IMR-90 (cell line): ENCODE results near the gene MIA2. TPM values are rescaled to one million over a fixed set of nuclear protein-coding genes. Genes with fewer than 3 reads are reported as not detected.

Experiments used
- ATAC-seq: fragments of 200-7000 bp; cut with Tn5 transposase; 2 replicates; pipeline ENCODE4 v1.9.1; 2020; ENCODE audit warnings: low read depth, mild to moderate bottlenecking, moderate library complexity
- BruUV-seq: library from RNA; stranded (reverse); fragments of 400-500 nt; replicated peaks from 2 replicates; lab custom pipeline; 2021; lab: Mats Ljungman, UMichigan
- CTCF ChIA-PET: fragments of 300-600 bp; formaldehyde crosslinking; extraction: SDS; loops from one replicate; lab custom pipeline; 2021; ENCODE audit warnings: antibody characterized with exemption; lab: Yijun Ruan, JAX
- POLR2A ChIA-PET: fragments of 300-600 bp; sonication (Branson Sonifier 250); formaldehyde crosslinking; loops from one replicate; lab custom pipeline; 2022; ENCODE audit warnings: antibody characterized with exemption; ENCODE audit not compliant: unreplicated experiment; lab: Charles Lee
- DNase-seq: peaks from one replicate; pipeline ENCODE4 v3.0.0; 2013
- H2AFZ ChIP-seq: replicated peaks from 2 replicates; pipeline ENCODE3; 2013; ENCODE audit warnings: low read length, mild to moderate bottlenecking; ENCODE audit not compliant: poor library complexity
- H2AK5ac ChIP-seq: 2 replicates; pipeline ENCODE4 v1.6.1; 2013; ENCODE audit warnings: low read depth, low read length, inconsistent platforms
- H2AK9ac ChIP-seq: replicated peaks from 2 replicates; pipeline ENCODE3; 2013; ENCODE audit warnings: mild to moderate bottlenecking, low read depth, low read length, moderate library complexity; ENCODE audit not compliant: poor library complexity
- H2BK120ac ChIP-seq: 2 replicates; pipeline ENCODE4 v1.6.1; 2013; ENCODE audit warnings: low read depth, low read length, inconsistent platforms
- H2BK15ac ChIP-seq: 3 replicates; pipeline ENCODE4 v1.6.1; 2013; ENCODE audit warnings: low read depth, low read length, inconsistent platforms
- H2BK20ac ChIP-seq: 2 replicates; pipeline ENCODE4 v1.6.1; 2013; ENCODE audit warnings: low read depth, mild to moderate bottlenecking, inconsistent platforms, low read length, moderate library complexity
- H2BK5ac ChIP-seq: 2 replicates; pipeline ENCODE4 v1.6.1; 2013; ENCODE audit warnings: mild to moderate bottlenecking, low read depth, low read length, inconsistent platforms; ENCODE audit not compliant: poor library complexity, severe bottlenecking
- H3K14ac ChIP-seq: replicated peaks from 2 replicates; pipeline ENCODE4 v1.6.1; 2013; ENCODE audit warnings: low read depth, low read length, inconsistent platforms
- H3K18ac ChIP-seq: 2 replicates; pipeline ENCODE4 v1.6.1; 2013; ENCODE audit warnings: low read depth, low read length, control low read depth
- H3K23ac ChIP-seq: 2 replicates; pipeline ENCODE4 v1.6.1; 2013; ENCODE audit warnings: low read depth, low read length, inconsistent platforms
- H3K27ac ChIP-seq: 2 replicates; pipeline ENCODE4 v1.5.1; 2013; ENCODE audit warnings: mild to moderate bottlenecking, control low read depth, low read length; ENCODE audit not compliant: insufficient read depth
- H3K27me3 ChIP-seq: 2 replicates; pipeline ENCODE4 v1.6.1; 2013; ENCODE audit warnings: low read length; ENCODE audit not compliant: control insufficient read depth, insufficient read depth
- H3K36me3 ChIP-seq: 2 replicates; pipeline ENCODE4 v1.6.1; 2013; ENCODE audit warnings: low read length, mixed read lengths; ENCODE audit not compliant: control insufficient read depth, insufficient read depth
- H3K4ac ChIP-seq: 2 replicates; pipeline ENCODE4 v1.6.1; 2013; ENCODE audit warnings: low read depth, low read length, inconsistent platforms
- H3K4me1 ChIP-seq: 2 replicates; pipeline ENCODE4 v1.6.1; 2013; ENCODE audit warnings: low read length, mixed read lengths; ENCODE audit not compliant: control insufficient read depth, insufficient read depth
- H3K4me2 ChIP-seq: 2 replicates; pipeline ENCODE4 v1.6.1; 2013; ENCODE audit warnings: low read depth, mild to moderate bottlenecking, control low read depth, low read length, moderate library complexity
- H3K4me3 ChIP-seq: 2 replicates; pipeline ENCODE4 v1.5.1; 2013; ENCODE audit warnings: low read depth, mild to moderate bottlenecking, control low read depth, low read length, moderate library complexity; ENCODE audit not compliant: insufficient read depth
- H3K56ac ChIP-seq: 2 replicates; pipeline ENCODE4 v1.6.1; 2013; ENCODE audit warnings: low read length, inconsistent platforms; ENCODE audit not compliant: insufficient read depth; ENCODE audit errors: extremely low read depth
- H3K79me1 ChIP-seq, 2 experiments: 2 replicates each; pipeline ENCODE4 v1.6.1; 2013; ENCODE audit warnings: low read length in 2 of 2, inconsistent platforms in 1 of 2, low read depth in 1 of 2
- H3K9ac ChIP-seq: 2 replicates; pipeline ENCODE4 v1.6.1; 2013; ENCODE audit warnings: low read depth, low read length, control low read depth
- H3K9me1 ChIP-seq: 2 replicates; pipeline ENCODE4 v1.6.1; 2013; ENCODE audit warnings: low read length, inconsistent platforms; ENCODE audit not compliant: insufficient read depth
- H3K9me3 ChIP-seq: 2 replicates; pipeline ENCODE4 v1.6.1; 2013; ENCODE audit warnings: low read length; ENCODE audit not compliant: control insufficient read depth, insufficient read depth
- H4K20me1 ChIP-seq: 2 replicates; pipeline ENCODE4 v1.6.1; 2013; ENCODE audit warnings: low read length, inconsistent platforms; ENCODE audit not compliant: insufficient read depth
- H4K5ac ChIP-seq: 2 replicates; pipeline ENCODE4 v1.6.1; 2013; ENCODE audit warnings: mild to moderate bottlenecking, low read depth, low read length, control low read depth
- H4K8ac ChIP-seq, 2 experiments: 2 replicates each; pipeline ENCODE4 v1.6.1; 2013; ENCODE audit warnings: low read depth in 2 of 2, low read length in 2 of 2, control low read depth in 1 of 2, inconsistent platforms in 1 of 2
- H4K91ac ChIP-seq: 2 replicates; pipeline ENCODE4 v1.6.1; 2013; ENCODE audit warnings: low read depth, low read length, inconsistent platforms; ENCODE audit not compliant: insufficient read depth
- BHLHE40 ChIP-seq: fragments of 150-350 bp; IDR thresholded peaks from 2 replicates; pipeline ENCODE4 v1.6.1; 2016; ENCODE audit warnings: mild to moderate bottlenecking, low read depth, low read length
- CHD1 ChIP-seq: IDR thresholded peaks from 2 replicates; pipeline ENCODE4 v1.6.1; 2012; ENCODE audit warnings: low read depth, low read length, improper control_type of control experiment
- CTCF ChIP-seq: conservative IDR thresholded peaks from 2 replicates; pipeline ENCODE4 v1.5.1; 2012; ENCODE audit warnings: mild to moderate bottlenecking, low read depth, low read length, improper control_type of control experiment
- FOS ChIP-seq: fragments of 150-350 bp; IDR thresholded peaks from 2 replicates; pipeline ENCODE4 v1.6.1; 2016; ENCODE audit warnings: low read depth, low read length
- MAFK ChIP-seq: IDR thresholded peaks from 2 replicates; pipeline ENCODE4 v1.6.1; 2012; ENCODE audit warnings: low read depth, low read length, improper control_type of control experiment
- MAZ ChIP-seq: IDR thresholded peaks from 2 replicates; pipeline ENCODE4 v1.6.1; 2012; ENCODE audit warnings: low read depth, mild to moderate bottlenecking, low read length, improper control_type of control experiment, moderate library complexity, borderline replicate concordance
- MXI1 ChIP-seq: IDR thresholded peaks from 2 replicates; pipeline ENCODE4 v1.6.1; 2012; ENCODE audit warnings: low read depth, mild to moderate bottlenecking, low read length, moderate library complexity, borderline replicate concordance
- NFE2L2 ChIP-seq: fragments of 150-350 bp; IDR thresholded peaks from 2 replicates; pipeline ENCODE4 v1.6.1; 2016; ENCODE audit warnings: low read depth, mild to moderate bottlenecking, low read length
- POLR2A ChIP-seq: IDR thresholded peaks from 2 replicates; pipeline ENCODE4 v1.6.1; 2012; ENCODE audit warnings: mild to moderate bottlenecking, low read depth, low read length
- RAD21 ChIP-seq: IDR thresholded peaks from 2 replicates; pipeline ENCODE4 v1.6.1; 2012; ENCODE audit warnings: low read length, improper control_type of control experiment
- RCOR1 ChIP-seq: IDR thresholded peaks from 2 replicates; pipeline ENCODE4 v1.6.1; 2012; ENCODE audit warnings: mild to moderate bottlenecking, low read length, improper control_type of control experiment; ENCODE audit not compliant: insufficient replicate concordance
- RFX5 ChIP-seq: IDR thresholded peaks from 2 replicates; pipeline ENCODE4 v1.8.0; 2012; ENCODE audit warnings: low read depth, mild to moderate bottlenecking, low read length, moderate library complexity
- SMC3 ChIP-seq: fragments of 150-350 bp; IDR thresholded peaks from 2 replicates; pipeline ENCODE4 v1.6.1; 2016; ENCODE audit warnings: low read depth, mild to moderate bottlenecking, antibody characterized with exemption, low read length, moderate library complexity
- USF2 ChIP-seq: fragments of 150-350 bp; IDR thresholded peaks from 2 replicates; pipeline ENCODE4 v1.6.1; 2017; ENCODE audit warnings: mild to moderate bottlenecking, antibody characterized with exemption, low read length, low read depth
- WGBS, 2 experiments: methylation state at CpG; one replicate each; pipeline versions ENCODE4 v1.1.5 to v1.1.7; 2013; ENCODE audit warnings: missing lambda C conversion rate in 2 of 2; ENCODE audit not compliant: insufficient read length in 1 of 2; ENCODE audit errors: extremely low coverage in 2 of 2; 5-methylcytosine and 5-hydroxymethylcytosine counted together
- dilution Hi-C: fragments of 300-500 bp; cut with HindIII; formaldehyde crosslinking; loops from one replicate; pipeline ENCODE4 v1.14.3; 2018; ENCODE audit warnings: low sequenced_read_pairs; ENCODE audit not compliant: unreplicated experiment
- in situ Hi-C: fragments of 300-500 bp; cut with MboI; formaldehyde crosslinking; loops from 3 replicates; pipeline ENCODE4 v1.14.3; 2019; ENCODE audit warnings: low sequenced_read_pairs, inconsistent platforms, mixed read lengths
- intact Hi-C: fragments of 100-400 bp; cut with micrococcal nuclease; formaldehyde crosslinking; loops from 2 replicates; pipeline ENCODE4 v1.10.0; 2022
- polyA plus RNA-seq, 3 experiments: library from polyadenylated mRNA; depleted of rRNA; stranded (reverse); fragments of >200 nt; gene quantifications; 2 replicates each; pipeline ENCODE4 v1.2.3, GENCODE V29; 2012; ENCODE audit warnings: low replicate concordance in 1 of 3
- total RNA-seq: library from RNA; depleted of rRNA; stranded (reverse); fragments of >200 nt; gene quantifications from 2 replicates; pipeline ENCODE4 v1.2.3, GENCODE V29; 2012
- TF ChIP-seq, protein P1 (sequence below): fragments of 150-350 bp; IDR thresholded peaks from 2 replicates; pipeline ENCODE4 v1.6.1; 2016; ENCODE audit warnings: low read depth, mild to moderate bottlenecking, low read length, moderate library complexity, borderline replicate concordance

Gene MIA2
- total and polyA plus RNA-seq, 2 of the 4 experiments (the other 2 are of a cell fraction): 3.9 to 6.8 TPM

DNA sequence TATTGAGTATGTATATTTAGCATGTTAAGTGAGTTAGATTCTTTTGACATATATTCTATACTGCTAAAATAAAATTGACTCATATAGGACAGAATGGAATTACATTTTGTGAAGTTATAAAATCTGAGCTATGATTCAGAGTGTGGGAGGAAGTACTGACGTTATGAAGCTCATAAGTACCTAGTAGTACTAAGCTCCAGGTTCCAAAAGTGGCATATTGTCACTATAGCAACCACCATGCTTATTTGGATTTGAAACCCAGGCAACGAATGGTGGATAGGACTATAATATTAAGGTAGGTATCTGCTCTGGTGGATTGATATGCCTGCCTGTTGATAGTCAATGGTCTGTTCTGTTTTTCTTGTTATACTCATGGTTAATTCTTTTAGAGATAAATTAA is 200.7 kb downstream of the MIA2 start:
- no peak overlapping the region for H2BK5ac ChIP-seq
- ATAC-seq: no peak
- 0 out of 2 replicates have a peak, but pooled peaks cover 2% of the 10 kb centered on the region for H3K4me1 ChIP-seq
- H3K79me1 ChIP-seq: peaks cover 10 to 18% of the 10 kb centered on the region in 2 experiments
- no peaks in the 10 kb centered on the region for H3K9me3 ChIP-seq
- no peaks in the 10 kb centered on the region for H3K27me3 ChIP-seq
- dilution Hi-C loops (no loop called here), intact Hi-C loops (loop anchor here (5.0 kb wide), 2 partner anchors 167 to 262 kb away; partner anchors contain the start of gene TRAPPC6B), in situ Hi-C loops (no loop called here)
- H3K18ac ChIP-seq: no peak overlapping the region
- no peak overlapping the region for H3K4me3 ChIP-seq
- no peak overlapping the region for H2AK9ac ChIP-seq
- no TSS peak for BruUV-seq
- H3K9me1 ChIP-seq: no peaks in the 10 kb centered on the region
- no peak overlapping the region for H2BK20ac ChIP-seq
- TF ChIP-seq RCOR1 (no peak), CHD1 (no peak), USF2 (no peak), BHLHE40 (no peak), MXI1 (no peak), SMC3 (no peak), FOS (no peak), MAZ (no peak), RFX5 (no peak), RAD21 (no peak), POLR2A (no peak), NFE2L2 (no peak), CTCF (no peak), MAFK (no peak)
- TF ChIP-seq, protein P1, sequence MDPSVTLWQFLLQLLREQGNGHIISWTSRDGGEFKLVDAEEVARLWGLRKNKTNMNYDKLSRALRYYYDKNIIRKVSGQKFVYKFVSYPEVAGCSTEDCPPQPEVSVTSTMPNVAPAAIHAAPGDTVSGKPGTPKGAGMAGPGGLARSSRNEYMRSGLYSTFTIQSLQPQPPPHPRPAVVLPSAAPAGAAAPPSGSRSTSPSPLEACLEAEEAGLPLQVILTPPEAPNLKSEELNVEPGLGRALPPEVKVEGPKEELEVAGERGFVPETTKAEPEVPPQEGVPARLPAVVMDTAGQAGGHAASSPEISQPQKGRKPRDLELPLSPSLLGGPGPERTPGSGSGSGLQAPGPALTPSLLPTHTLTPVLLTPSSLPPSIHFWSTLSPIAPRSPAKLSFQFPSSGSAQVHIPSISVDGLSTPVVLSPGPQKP: no peak
- H3K4me2 ChIP-seq: no peak overlapping the region
- H2AFZ ChIP-seq: no peak overlapping the region
- H4K20me1 ChIP-seq: peaks cover 18% of the 10 kb centered on the region; the same call in 1 of the 2 replicates
- no peak overlapping the region for H2AK5ac ChIP-seq
- no peak overlapping the region for H3K14ac ChIP-seq
- H3K36me3 ChIP-seq: no peaks in the 10 kb centered on the region
- no peak overlapping the region for H3K4ac ChIP-seq
- H3K9ac ChIP-seq: no peak overlapping the region
- H2BK15ac ChIP-seq: no peak overlapping the region
- H3K27ac ChIP-seq: no peak overlapping the region
- ChIA-PET POLR2A (no interaction called here), CTCF (no interaction called here)
- WGBS, 2 experiments: no CpG with 5 or more reads among the region's 2 CpGs
- H2BK120ac ChIP-seq: no peak overlapping the region
- H3K23ac ChIP-seq: no peak overlapping the region
- no peak overlapping the region for H4K8ac ChIP-seq
- peak; percentile 8 for DNase-seq
- no peak overlapping the region for H3K56ac ChIP-seq
- H4K91ac ChIP-seq: no peak overlapping the region
- no peak overlapping the region for H4K5ac ChIP-seq
